ENCODE results near the gene ANKHD1.

ANKHD1 gene

GRCh38 chr5:140544986-140545385, 143.4 kb downstream of the ANKHD1 start:
- no peak for DNase-seq (ENCODE audit: low read depth, low spot score)

GRCh38 chr5:140545606-140546005, 144.0 kb downstream of the ANKHD1 start:
- DNase-seq (ENCODE audit: low read depth, low spot score): no peak

GRCh38 chr5:140546851-140547507, 145.3 kb downstream of the ANKHD1 start:
- peak; percentile 44 for DNase-seq (ENCODE audit: low read depth, low spot score)

GRCh38 chr5:140547508-140548299, 146.1 kb downstream of the ANKHD1 start, which contains the start of gene EIF4EBP3:
TSS of gene EIF4EBP3 (plus strand) at chr5:140547662. CDS start at chr5:140547738, 76 bp downstream.
- peak; percentile 100 for DNase-seq (ENCODE audit: low read depth, low spot score)

- DNase-seq (ENCODE audit: low read depth, low spot score): no peak
These were observed 146.7 kb downstream of the ANKHD1 start for GRCh38 chr5:140548300-140548688.

GRCh38 chr5:140548791-140549190, 147.2 kb downstream of the ANKHD1 start:
- DNase-seq (ENCODE audit: low read depth, low spot score): no peak

- peak; percentile 35 for DNase-seq (ENCODE audit: low read depth, low spot score)
These were observed 147.9 kb downstream of the ANKHD1 start for GRCh38 chr5:140549237-140550144.

- no peak for DNase-seq (ENCODE audit: low read depth, low spot score)
These were observed 148.8 kb downstream of the ANKHD1 start for GRCh38 chr5:140550147-140551079.

GRCh38 chr5:140551872-140552271, 150.2 kb downstream of the ANKHD1 start:
- no peak for DNase-seq (ENCODE audit: low read depth, low spot score)

- DNase-seq (ENCODE audit: low read depth, low spot score): no peak
These were observed 152.0 kb downstream of the ANKHD1 start for GRCh38 chr5:140553657-140554056.

- no peak for DNase-seq (ENCODE audit: low read depth, low spot score)
These were observed 152.8 kb downstream of the ANKHD1 start for GRCh38 chr5:140554454-140554853.

GRCh38 chr5:140555747-140556312, 154.2 kb downstream of the ANKHD1 start:
- no peak for DNase-seq (ENCODE audit: low read depth, low spot score)

- DNase-seq (ENCODE audit: low read depth, low spot score): no peak
These were observed 154.8 kb downstream of the ANKHD1 start for GRCh38 chr5:140556438-140556837.

- peak; percentile 95 for DNase-seq (ENCODE audit: low read depth, low spot score)
These were observed 155.6 kb downstream of the ANKHD1 start, which contains the start of gene SRA1 for GRCh38 chr5:140557136-140557805. TSS of gene SRA1 (minus strand) at chr5:140557473. CDS start at chr5:140557452, 21 bp downstream.

- DNase-seq (ENCODE audit: low read depth, low spot score): no peak
These were observed 156.3 kb downstream of the ANKHD1 start for GRCh38 chr5:140557965-140558364.

- no peak for DNase-seq (ENCODE audit: low read depth, low spot score)
These were observed 156.9 kb downstream of the ANKHD1 start for GRCh38 chr5:140558542-140558941.

GRCh38 chr5:140560227-140560626, 158.6 kb downstream of the ANKHD1 start:
- DNase-seq (ENCODE audit: low read depth, low spot score): no peak

- no peak for DNase-seq (ENCODE audit: low read depth, low spot score)
These were observed 160.3 kb downstream of the ANKHD1 start for GRCh38 chr5:140561753-140562523.

- DNase-seq (ENCODE audit: low read depth, low spot score): no peak
These were observed 162.0 kb downstream of the ANKHD1 start for GRCh38 chr5:140563596-140563995.
